Chondrocyte (in vitro differentiated cells): ENCODE measurements around the gene RNASE1. TPM values are rescaled to one million over a fixed set of nuclear protein-coding genes. Genes with fewer than 3 reads are reported as not detected.

ENCODE experiments used
- DNase-seq: peaks from one replicate; pipeline ENCODE4 v3.0.0; 2021; ENCODE audit warnings: mixed read lengths, low spot score
- H3K27ac Mint-ChIP-seq: one replicate; pipeline ENCODE4 v1.8.0; 2021; ENCODE audit warnings: mild to moderate bottlenecking, moderate library complexity, mixed read lengths; ENCODE audit not compliant: unreplicated experiment
- H3K27me3 Mint-ChIP-seq: 2 replicates; pipeline ENCODE4 v1.8.0; 2021; ENCODE audit warnings: low read depth, mixed read lengths
- H3K36me3 Mint-ChIP-seq: 2 replicates; pipeline ENCODE4 v1.8.0; 2021; ENCODE audit warnings: low read depth, mixed read lengths
- H3K4me1 Mint-ChIP-seq: 2 replicates; pipeline ENCODE4 v1.8.0; 2021; ENCODE audit warnings: low read depth, mild to moderate bottlenecking, mixed read lengths
- H3K4me3 Mint-ChIP-seq: one replicate; pipeline ENCODE4 v1.8.0; 2021; ENCODE audit warnings: mild to moderate bottlenecking, moderate library complexity, mixed read lengths; ENCODE audit not compliant: unreplicated experiment
- H3K9me3 Mint-ChIP-seq: 2 replicates; pipeline ENCODE4 v1.8.0; 2021; ENCODE audit warnings: low read depth, mixed read lengths
- total RNA-seq: library from RNA; stranded (reverse); gene quantifications from 3 replicates; pipeline ENCODE4 v1.2.1, GENCODE V29; 2021
- TF ChIP-seq, protein P1 (sequence below): fragments of 200-600 bp; sonication (generic); IDR thresholded peaks from 2 replicates; pipeline ENCODE4 v1.5.0; 2021; ENCODE audit warnings: antibody characterized with exemption, mild to moderate bottlenecking, moderate library complexity

RNASE1 gene
- total RNA-seq, 1 donor from 2014 or later = 0.97 TPM

DNA sequence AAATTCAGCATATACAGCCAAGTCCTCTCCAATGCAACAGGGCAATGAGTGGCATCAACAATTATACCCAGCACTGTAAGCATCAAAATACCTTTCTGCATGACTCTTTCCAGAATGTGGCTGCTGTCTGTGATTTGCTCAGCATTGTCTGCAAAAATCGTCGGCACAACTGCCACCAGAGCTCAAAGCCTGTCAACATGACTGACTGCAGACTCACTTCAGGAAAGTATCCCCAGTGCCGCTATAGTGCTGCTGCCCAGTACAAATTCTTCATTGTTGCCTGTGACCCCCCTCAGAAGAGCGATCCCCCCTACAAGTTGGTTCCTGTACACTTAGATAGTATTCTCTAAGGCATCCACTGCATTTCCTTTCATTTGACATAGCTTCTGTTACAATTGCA, 20.8 kb downstream of the RNASE1 start:
- Mint-ChIP-seq H3K4me3 (no peak overlapping the region), H3K4me1 (peaks cover 5% of the 10 kb centered on the region), H3K9me3 (no peaks in the 10 kb centered on the region), H3K27me3 (no peaks in the 10 kb centered on the region), H3K36me3 (no peaks in the 10 kb centered on the region), H3K27ac (no peak overlapping the region)
- no peak for DNase-seq
- TF ChIP-seq, protein P1, sequence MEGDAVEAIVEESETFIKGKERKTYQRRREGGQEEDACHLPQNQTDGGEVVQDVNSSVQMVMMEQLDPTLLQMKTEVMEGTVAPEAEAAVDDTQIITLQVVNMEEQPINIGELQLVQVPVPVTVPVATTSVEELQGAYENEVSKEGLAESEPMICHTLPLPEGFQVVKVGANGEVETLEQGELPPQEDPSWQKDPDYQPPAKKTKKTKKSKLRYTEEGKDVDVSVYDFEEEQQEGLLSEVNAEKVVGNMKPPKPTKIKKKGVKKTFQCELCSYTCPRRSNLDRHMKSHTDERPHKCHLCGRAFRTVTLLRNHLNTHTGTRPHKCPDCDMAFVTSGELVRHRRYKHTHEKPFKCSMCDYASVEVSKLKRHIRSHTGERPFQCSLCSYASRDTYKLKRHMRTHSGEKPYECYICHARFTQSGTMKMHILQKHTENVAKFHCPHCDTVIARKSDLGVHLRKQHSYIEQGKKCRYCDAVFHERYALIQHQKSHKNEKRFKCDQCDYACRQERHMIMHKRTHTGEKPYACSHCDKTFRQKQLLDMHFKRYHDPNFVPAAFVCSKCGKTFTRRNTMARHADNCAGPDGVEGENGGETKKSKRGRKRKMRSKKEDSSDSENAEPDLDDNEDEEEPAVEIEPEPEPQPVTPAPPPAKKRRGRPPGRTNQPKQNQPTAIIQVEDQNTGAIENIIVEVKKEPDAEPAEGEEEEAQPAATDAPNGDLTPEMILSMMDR = no peak

DNA sequence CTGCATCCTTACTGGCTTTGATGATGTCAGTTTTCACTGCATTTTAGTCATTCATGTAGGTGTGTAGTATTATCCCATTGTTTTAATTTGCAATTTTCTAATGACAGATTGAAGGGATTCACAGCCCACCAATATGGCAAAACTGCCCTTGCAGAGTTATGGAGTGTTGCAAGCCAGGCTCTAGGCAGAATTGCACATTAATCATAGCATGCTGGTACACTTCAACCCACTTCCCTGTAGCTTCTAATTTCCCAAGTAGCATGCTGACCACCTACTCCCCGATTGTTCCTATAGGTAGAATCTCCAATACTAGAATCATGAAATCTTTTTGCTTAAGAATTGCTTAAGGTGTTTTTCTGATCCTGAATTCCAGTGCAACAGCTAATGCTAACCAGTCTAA, 26.7 kb downstream of the RNASE1 start:
- Mint-ChIP-seq H3K9me3 (no peaks in the 10 kb centered on the region), H3K27me3 (peaks cover 16% of the 10 kb centered on the region), H3K4me3 (no peak overlapping the region), H3K27ac (no peak overlapping the region), H3K36me3 (no peaks in the 10 kb centered on the region), H3K4me1 (no peaks in the 10 kb centered on the region)
- TF ChIP-seq, protein P1 = no peak
- no peak for DNase-seq

DNA sequence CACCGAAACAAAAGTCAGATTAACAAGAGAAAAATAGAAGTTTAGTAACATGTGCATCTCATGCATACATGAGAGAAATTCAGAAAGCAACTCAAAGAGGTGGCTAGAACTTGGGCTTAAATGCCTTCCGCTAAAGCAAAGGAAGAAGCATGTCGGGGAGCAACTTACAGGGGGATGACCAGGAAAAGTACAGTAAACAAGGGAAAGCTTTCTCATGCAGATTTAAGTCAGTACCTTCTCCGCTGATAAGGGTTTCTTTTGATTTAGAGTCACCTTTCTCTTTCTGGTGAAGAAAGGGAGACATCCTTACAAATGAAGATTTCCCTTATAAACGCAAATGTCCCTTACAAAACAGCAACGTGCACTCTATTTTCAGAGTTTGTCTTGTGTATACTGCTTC, 27.6 kb downstream of the RNASE1 start:
- TF ChIP-seq, protein P1 = no peak
- Mint-ChIP-seq H3K27me3 (peaks cover 16% of the 10 kb centered on the region), H3K36me3 (no peaks in the 10 kb centered on the region), H3K9me3 (no peaks in the 10 kb centered on the region), H3K4me3 (no peak overlapping the region), H3K27ac (no peak overlapping the region), H3K4me1 (no peaks in the 10 kb centered on the region)
- DNase-seq = no peak

DNA sequence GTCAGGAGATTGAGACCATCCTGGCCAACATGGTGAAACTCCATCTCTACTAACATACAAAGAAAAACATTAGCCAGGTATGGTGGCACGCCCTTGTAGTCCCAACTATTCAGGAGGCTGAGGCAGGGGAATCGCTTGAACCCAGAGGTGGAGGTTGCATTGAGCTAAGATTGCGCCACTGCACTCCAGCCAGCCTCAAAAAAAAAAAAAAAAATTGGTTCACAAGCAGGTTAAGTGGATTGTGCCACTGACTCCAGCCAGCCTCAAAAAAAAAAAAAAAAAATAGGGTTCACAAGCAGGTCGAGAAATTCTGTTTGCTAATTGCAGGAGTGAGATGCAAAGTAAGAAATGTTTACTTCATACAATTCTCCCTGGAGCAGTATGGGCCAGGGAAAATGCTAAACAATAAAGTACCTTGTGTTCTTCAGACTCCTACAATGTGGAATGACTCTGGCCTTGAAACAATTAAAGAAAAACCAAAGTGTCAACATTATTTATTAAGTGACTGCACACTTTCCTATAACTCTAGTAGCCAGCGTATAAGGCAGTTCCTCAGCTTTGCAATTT, 28.3 kb downstream of the RNASE1 start:
- no peak overlapping the region for H3K27ac Mint-ChIP-seq
- H3K9me3 Mint-ChIP-seq = no peaks in the 10 kb centered on the region
- no peaks in the 10 kb centered on the region for H3K4me1 Mint-ChIP-seq
- no peak overlapping the region for H3K4me3 Mint-ChIP-seq
- TF ChIP-seq, protein P1 = no peak
- no peak for DNase-seq
- peaks cover 16% of the 10 kb centered on the region for H3K27me3 Mint-ChIP-seq
- no peaks in the 10 kb centered on the region for H3K36me3 Mint-ChIP-seq

DNA sequence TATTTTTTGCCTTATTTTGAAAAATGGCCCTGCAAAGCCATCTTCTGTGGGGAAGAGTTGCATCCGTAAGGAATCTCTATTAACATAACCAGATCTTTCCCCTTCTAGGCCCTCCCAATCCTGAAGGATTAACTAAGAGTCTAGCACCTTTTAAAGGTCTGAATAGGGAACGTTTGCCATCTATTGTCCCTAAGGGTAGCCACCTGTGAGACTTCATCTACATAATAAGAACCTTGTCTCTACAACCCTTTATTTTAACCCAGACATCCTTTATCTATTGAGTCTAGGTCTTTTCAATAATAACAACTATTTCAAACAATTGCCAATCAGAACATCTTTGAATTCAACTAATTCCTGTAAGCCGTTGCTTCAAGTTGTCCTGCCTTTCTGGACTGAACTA, 30.0 kb downstream of the RNASE1 start:
- DNase-seq = no peak
- Mint-ChIP-seq H3K4me1 (no peaks in the 10 kb centered on the region), H3K27me3 (peaks cover 16% of the 10 kb centered on the region), H3K36me3 (no peaks in the 10 kb centered on the region), H3K4me3 (no peak overlapping the region), H3K9me3 (no peaks in the 10 kb centered on the region), H3K27ac (no peak overlapping the region)
- TF ChIP-seq, protein P1 = no peak
